Lower leg skin (tissue), 3 donors: Measurements from ENCODE around the gene NR2F1-AS1.

ENCODE experiments used
- CTCF ChIP-seq, 3 donors: fragments of 450-650 bp; IDR thresholded peaks; one replicate each; pipeline ENCODE4 v1.5.1; 2016; ENCODE audit warnings: antibody characterized with exemption in 3 of 3, mild to moderate bottlenecking in 3 of 3, moderate library complexity in 2 of 3
- POLR2A ChIP-seq, 2 donors: fragments of 450-650 bp; IDR thresholded peaks; one replicate each; pipeline ENCODE4 v1.6.1; 2016 to 2017; ENCODE audit warnings: antibody characterized with exemption in 2 of 2, mild to moderate bottlenecking in 1 of 2, moderate library complexity in 1 of 2

- TF ChIP-seq CTCF (IDR thresholded peaks at IDR 0.05) (no peak), POLR2A (IDR thresholded peaks at IDR 0.05) (no peak)
These were observed 157.7 kb downstream of the NR2F1-AS1 start for GRCh38 chr5:93423300-93423699.
